Measurements from ENCODE around the gene NDEL1.

GRCh38 chr17:8492121-8492520 is 56.4 kb downstream of the NDEL1 start:
- TF ChIP-seq EP300 (IDR thresholded peaks at IDR 0.05; ENCODE audit: borderline replicate concordance), result no peak
- no peak for TF ChIP-seq TAF1 (IDR thresholded peaks at IDR 0.05; ENCODE audit: low read depth)
- TF ChIP-seq CEBPB (IDR thresholded peaks at IDR 0.05), result no peak
- no peak for TF ChIP-seq TEAD4 (IDR thresholded peaks at IDR 0.05)
- TF ChIP-seq FOXM1 (IDR thresholded peaks at IDR 0.05; ENCODE audit: borderline replicate concordance, low read depth), result no peak

All from Ishikawa (cell line).